ENCODE results near the gene CD8B. TPM values are rescaled to one million over a fixed set of nuclear protein-coding genes. Genes with fewer than 3 reads are reported as not detected.

Gene CD8B
- polyA plus RNA-seq, 3 donors, result 0.73 to 1.5 (median 1.2) TPM

DNA sequence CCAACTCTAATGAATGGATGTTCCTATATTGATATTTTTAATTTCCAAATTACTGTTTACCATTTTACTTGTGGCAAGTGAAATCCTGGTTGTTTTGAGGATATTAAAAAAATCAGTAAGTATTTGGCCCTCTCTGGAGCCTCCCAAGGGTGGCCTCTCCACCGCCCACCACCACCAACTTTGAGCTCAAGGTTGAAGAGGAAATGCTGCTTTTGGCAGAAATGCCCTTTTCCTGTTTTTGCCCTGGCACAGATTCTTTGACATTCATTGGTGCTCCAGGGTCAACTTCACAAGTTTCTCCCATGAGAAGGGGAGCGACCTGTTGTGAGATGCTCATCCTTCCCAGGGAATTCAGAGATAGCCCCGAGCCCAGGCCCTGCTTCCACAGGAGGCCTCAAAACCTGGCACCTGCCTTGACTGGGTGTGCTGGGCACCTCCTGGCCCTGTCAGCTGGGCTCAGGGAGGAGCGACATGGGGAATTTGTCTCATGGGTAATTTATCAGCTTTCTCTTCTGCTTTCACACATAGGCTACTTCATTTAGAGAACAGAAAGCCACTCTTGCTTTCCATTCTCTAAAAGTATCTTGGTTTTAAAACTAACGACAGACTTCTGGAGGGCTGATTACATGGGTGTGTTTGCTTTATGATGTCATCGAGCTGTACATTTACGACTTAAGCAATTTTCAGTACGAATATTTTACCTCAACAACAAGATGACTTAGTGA, 77.9 kb downstream of the CD8B start:
- no peak for DNase-seq (ENCODE audit: extremely low read depth in 1 of 11, low read depth in 9 of 11, low spot score in 4 of 11)

DNA sequence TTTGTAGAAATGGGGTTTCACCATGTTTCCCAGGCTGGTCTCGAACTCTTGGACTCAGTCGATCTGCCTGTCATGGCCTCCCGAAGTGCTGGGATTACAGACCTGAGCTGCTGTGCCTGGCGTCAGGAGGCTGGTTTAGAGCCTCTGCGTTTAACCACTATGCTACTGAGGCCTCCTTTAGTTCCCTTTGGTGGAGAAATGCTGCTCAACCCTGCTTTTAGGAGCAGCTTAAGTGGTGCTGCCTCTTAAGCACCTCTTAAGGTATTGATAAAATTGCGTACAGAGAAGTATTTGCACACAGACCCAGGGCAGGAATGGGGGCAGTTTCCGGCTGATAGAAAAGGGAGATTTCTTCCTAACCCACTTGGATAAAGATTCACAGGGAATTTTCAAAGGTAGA, 78.9 kb downstream of the CD8B start:
- DNase-seq (ENCODE audit: extremely low read depth in 1 of 11, low read depth in 9 of 11, low spot score in 4 of 11), result no peak

DNA sequence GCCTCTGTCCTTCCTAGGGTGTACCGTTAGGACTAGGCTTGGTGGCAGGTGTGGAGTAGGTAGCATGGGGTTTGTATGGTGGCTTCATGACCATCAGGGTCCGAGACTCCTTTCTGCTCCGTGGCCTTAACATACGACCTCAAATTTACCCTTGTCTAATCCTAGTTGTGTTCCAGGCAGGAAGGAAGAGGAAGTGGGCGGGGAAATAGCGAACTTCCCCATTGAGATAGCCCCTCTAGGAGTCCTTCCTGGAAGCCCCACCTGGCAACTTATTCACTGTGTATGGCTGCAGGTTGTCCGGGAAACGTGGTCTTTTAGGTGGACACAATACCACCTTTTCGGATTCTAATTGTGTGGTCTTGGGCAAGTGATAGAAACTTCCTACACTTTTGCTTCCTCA, 80.3 kb downstream of the CD8B start:
- no peak for DNase-seq (ENCODE audit: extremely low read depth in 1 of 11, low read depth in 9 of 11, low spot score in 4 of 11)

DNA sequence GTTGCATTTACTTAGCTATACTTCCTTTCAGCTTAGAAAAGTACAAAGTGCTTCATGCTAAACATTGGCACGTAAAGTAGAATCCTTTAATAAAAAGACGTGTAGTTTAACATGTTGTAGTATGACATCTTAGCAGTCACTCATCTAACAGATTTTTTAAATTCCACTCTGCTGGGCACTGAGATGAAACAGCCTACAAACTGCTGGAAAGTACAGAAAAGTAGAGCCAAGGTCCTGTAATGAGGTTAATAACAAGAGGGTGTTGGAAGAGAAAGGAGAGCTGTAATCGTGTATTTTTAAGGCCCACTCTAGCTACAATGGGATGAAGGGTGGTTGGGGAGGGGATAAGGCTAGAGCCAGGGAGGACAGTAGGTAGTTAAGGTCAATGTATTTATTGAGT, 81.7 kb downstream of the CD8B start:
- DNase-seq (ENCODE audit: extremely low read depth in 1 of 11, low read depth in 9 of 11, low spot score in 4 of 11), result no peak

DNA sequence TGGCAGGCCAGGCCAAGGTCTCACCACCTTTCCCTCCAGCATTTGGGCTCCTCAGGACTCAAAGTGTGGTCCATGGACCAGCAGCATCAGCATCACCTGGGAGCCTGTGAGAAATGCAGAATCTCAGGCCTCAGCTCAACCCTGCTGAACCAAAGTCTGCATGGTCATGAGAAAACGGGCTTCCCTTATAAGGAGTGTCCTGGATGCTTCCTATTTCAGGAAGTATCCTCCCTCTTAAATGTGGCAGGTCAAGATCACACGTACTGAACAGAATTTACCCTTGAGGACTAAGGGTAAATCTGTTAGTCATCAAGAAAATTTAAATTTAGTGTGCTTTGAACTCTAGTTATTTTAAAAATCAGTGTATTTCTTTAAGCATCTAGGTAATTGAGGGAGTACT, 82.7 kb downstream of the CD8B start:
- DNase-seq (ENCODE audit: extremely low read depth in 1 of 11, low read depth in 9 of 11, low spot score in 4 of 11), result no peak

DNA sequence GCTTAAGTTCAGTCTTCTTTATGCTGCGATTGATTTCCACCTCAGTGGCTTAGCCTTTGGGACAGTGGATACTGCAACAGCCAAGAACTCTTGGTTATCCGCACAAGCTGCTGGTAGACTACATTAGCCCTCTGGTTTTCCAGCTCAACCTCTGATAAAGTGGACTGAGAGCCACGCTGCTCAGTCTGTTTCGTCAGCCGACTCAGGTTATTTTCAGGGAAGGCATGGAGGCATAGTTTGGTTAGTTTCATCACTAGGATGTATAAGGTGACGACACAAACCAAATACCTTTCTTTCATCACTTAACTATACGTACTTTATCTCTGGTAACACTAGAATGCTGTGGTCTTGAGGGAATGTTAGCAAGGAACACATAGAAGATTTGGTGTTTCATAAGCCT, 85.2 kb downstream of the CD8B start:
- no peak for DNase-seq (ENCODE audit: extremely low read depth in 1 of 11, low read depth in 9 of 11, low spot score in 4 of 11)

DNA sequence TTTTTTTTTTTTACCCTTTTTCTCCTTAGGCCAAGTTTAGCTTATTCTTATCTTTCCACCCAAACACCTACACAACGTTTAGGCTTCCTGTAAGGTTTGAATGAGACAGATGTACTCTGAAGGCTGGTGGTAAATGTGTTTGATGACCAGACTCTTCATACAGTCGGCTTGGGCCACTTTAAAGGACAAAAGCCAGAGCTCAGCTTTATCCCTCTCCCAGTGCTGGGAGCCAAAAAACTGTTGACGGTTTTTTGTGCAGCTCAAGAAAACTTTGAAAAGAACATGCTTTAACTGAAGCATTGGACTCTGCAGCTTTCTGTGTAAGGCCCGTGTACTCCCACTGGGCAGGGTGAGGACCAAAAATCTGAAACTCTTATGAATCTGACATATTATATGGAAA, 86.3 kb downstream of the CD8B start:
- DNase-seq (ENCODE audit: extremely low read depth in 1 of 11, low read depth in 9 of 11, low spot score in 4 of 11), result no peak

DNA sequence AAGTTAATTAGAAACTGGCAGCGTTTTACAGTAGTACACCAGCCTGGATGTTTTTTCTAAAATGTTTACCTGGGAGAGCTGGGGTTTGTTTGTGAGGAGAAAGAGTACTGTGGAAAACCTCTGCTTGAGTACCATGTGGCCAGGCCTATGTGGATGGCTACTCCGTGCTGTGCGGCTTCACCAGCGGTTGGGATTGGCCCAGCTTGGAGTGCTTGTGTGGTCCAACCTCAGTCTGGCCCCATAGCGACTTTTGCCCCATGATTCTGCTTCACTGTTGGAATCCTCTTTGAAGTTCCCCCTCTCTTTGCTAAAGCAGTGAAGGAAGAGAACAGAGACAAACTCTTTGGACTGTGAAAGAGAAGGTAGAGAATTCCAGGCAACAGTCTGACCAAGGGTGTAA, 86.8 kb downstream of the CD8B start:
- DNase-seq (ENCODE audit: extremely low read depth in 1 of 11, low read depth in 9 of 11, low spot score in 4 of 11), result no peak

DNA sequence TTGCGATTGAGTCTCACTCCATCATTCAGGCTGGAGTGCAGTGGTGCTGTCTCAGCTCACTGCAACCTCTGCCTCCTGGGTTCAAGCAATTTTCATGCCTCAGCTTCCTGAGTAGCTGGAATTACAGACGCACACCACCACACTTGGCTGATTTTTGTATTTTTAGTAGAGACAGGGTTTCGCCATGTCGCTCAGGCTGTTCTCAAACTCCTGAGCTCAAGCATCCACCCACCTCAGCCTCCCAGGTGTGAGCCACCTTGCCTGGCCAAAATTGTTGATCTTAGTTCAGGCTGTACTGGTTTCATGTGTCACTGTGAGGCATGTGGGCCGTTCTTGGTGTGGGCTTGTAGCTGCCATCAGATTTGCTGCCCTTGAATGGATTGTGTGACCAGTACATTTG, 89.1 kb downstream of the CD8B start:
- no peak for DNase-seq (ENCODE audit: extremely low read depth in 1 of 11, low read depth in 9 of 11, low spot score in 4 of 11)

DNA sequence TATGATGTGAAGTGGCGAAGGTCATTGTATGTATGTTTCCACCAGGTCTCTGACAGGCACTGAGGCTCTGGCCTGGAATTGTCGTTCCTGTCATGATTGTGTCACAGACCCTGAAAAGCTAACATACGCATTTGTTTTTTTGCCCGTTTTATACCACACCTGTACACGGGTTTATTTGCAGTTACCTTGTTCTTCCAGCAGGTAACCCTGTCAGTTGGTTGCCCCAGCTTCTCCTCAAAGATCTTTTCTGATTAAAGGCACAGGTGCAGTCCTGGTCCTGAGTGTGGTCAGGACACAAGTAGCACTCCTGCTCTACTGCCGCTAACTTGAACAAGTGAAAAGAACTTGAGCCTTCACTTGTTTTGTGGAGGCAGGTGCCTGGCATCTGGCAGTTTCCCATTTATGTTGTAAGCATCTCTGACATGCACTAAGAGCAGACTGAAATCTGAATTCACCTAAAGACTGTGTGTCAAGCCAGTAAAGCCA, 90.8 kb downstream of the CD8B start:
- DNase-seq (ENCODE audit: extremely low read depth in 1 of 11, low read depth in 9 of 11, low spot score in 4 of 11), result no peak

DNA sequence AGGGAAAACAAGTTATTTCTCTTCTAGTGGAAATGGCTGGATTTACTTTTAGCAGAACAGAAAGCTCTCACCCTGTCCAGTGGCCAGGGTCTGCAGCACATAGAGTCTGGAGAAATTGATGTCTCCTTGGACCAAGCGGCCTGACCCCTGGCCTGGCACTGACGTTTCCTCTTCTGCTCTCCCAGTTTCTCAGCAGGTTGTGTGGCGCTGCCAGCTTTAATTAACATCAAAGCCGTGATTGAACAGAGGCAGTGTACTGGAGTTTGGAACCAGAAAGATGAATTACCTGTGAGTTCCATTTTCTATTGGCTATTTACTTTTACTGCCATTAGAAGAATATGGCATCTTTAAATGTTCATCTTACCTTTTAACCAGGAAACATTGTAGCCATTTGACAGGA, 91.8 kb downstream of the CD8B start:
- DNase-seq (ENCODE audit: extremely low read depth in 1 of 11, low read depth in 9 of 11, low spot score in 4 of 11), result no peak

DNA sequence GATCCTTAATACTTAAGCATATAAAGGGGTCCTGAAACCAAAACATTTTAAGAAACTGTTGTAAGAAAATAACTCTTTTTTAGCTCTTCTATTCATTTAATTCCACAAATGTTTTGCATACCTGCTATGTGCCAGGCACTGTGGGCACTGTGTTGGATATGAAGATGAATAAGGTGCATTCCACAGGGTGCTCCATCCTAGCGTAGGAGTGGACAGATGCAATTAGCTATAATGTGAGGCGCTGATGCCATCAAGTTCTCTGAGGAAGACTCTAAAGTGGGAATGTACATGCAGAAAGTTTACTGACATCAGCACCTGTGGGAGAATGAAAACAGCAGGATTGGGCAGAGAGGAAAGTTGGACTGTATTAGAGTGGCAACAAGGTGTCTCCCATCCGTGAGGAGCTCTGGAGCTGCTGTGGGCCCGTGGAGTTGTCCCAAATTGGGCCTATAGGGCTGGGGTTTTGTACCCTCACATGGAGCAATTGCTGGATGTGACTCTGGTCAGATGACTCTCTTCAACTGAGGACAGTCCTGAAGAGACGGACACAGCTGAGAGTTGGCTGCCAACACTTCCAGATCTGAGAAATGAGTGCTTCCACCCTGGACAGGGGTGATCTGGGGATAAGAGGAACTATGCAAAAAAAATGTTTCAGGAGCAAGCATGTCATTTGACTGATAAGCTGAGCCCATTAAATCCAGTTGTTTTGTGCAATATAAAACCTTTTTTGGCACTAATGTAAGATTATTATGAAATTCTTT, 93.3 kb downstream of the CD8B start:
- no peak for DNase-seq (ENCODE audit: extremely low read depth in 1 of 11, low read depth in 9 of 11, low spot score in 4 of 11)

Other genes with a start within 250 kb of the CD8B start
- gene RNF103, start 238.0 kb downstream of the CD8B start, polyA plus RNA-seq (ENCODE audit: insufficient read length in 3 of 3), result 10 to 100 TPM; 32.6 to 39.6 (median 37.0) TPM
- 10 to 100 TPM; 57.4 to 65.4 (median 57.7) TPM for gene RMND5A, start 141.6 kb downstream of the CD8B start, polyA plus RNA-seq (ENCODE audit: insufficient read length in 3 of 3)
- gene CD8A, start 71.0 kb downstream of the CD8B start, polyA plus RNA-seq (ENCODE audit: insufficient read length in 3 of 3), result under 1 TPM; 0.25 to 0.30 (median 0.26) TPM
- gene RGPD1, start 80.2 kb upstream of the CD8B start, polyA plus RNA-seq (ENCODE audit: insufficient read length in 3 of 3), result 1 to 10 TPM; 1.5 to 3.5 (median 1.8) TPM
- gene PLGLB1, start 160.0 kb upstream of the CD8B start, polyA plus RNA-seq (ENCODE audit: insufficient read length in 3 of 3), result 10 to 100 TPM in 1 of 3 donors, 1 to 10 TPM in 2; 6.6 to 20.2 (median 8.6) TPM